IPS-NIHi11 (cell line): Measurements from ENCODE around the gene DCC.

Source experiments
- DNase-seq: peaks from one replicate; pipeline ENCODE4 v3.0.0; 2012; ENCODE audit warnings: mixed read lengths, low spot score

The DCC gene

GRCh38 chr18:53225567-53226325 is 885.7 kb downstream of the DCC start:
- no peak for DNase-seq

DNA sequence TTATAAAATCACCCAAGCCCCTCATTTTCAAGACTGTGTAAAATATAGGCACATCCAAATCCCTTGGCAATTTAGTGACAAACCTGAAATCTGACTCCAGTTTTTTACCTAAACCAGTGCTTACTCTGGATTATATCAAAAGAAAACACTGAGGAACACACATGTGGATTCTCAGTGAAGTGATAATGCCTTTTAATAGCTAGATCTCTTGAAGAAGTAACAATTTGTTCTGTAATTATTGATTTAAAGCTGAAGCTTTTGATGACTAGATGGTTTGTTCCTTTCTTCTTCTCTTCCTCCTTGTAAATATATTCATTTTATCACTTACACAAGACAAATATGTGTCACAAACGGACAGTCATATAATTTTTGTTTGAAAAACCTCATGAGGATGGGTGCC is 894.6 kb downstream of the DCC start:
- no peak for DNase-seq

DNA sequence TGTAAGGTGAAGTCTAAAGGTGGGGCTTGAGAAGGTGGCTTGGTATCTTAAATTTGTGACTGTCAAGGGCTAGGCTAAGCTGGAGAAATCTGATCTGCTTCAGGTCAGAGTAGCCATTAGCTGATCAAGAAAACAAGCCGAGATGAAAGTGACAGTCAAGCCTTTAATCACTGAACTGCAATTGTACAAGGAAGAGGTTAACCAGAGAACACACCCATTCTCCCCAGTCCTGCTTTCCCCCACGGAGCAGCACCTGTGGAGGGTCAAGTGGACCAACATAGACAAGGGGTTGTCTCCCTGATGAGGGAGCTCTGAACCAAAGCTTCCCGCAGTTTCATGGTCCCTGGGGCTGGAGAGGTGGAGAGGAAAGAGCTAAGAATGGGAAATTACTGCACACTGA is 901.2 kb downstream of the DCC start:
- no peak for DNase-seq

GRCh38 chr18:53253789-53254188 is 913.8 kb downstream of the DCC start:
- DNase-seq: no peak

- peak; percentile 4 for DNase-seq
Measured at GRCh38 chr18:53254265-53254664, 914.3 kb downstream of the DCC start.

DNA sequence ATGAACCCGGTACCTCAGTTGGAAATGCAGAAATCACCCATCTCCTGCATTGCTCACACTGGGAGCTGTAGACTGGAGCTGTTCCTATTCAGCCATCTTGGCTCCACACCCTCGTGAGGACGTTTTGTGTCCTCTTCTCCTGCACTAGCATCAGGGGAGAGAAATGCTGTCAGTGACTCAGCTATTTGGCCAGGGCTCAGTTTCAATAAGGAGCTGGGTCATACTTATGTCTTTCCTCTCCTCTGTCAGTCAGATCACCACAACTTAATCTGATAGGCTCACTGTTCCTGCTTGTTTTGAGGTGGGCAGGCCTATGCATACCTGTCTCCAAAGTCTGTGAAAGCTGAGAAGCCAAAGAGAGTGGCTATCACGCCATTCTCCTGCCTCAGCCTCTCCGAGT is 921.2 kb downstream of the DCC start:
- no peak for DNase-seq

GRCh38 chr18:53266850-53267249 is 926.9 kb downstream of the DCC start:
- no peak for DNase-seq

DNA sequence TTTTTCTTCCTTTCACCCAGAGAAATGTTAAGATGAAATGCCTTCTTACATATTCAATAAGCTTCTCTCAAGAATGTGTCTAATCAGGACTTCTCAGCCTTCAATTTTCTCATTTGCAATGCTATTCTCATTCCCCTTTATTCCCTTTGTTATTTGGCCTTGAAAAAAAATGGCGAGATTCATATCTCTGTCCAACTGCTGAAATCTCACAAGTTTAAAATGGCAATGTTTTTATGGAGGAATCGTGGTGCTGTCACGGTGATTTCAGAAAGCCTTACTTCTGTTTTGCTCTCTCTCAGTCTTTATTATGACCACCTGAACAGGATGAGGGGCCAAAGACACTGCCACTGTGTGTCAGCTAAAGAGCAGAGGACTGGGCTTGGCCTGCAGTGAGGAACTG is 928.5 kb downstream of the DCC start:
- peak; percentile 7 for DNase-seq

- no peak for DNase-seq
Measured at GRCh38 chr18:53281406-53281805, 941.4 kb downstream of the DCC start.

DNA sequence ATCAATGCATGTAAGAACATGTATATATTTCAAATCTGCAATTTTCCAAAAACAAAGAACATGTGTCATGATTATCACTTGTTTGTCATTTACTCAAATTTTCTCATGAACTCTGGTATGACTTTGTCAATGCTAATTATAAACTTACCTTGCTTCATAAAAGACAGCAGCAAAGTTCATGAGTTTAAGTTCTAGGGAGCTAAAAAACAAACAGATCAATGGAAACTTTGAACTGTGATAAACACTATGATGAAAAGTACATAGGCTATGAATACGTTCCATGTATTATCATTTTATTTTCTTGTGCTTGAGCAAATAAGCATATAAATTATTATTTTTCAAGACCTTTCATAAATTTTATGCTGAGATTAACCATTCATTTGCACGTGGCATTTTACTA is 943.7 kb downstream of the DCC start:
- no peak for DNase-seq

DNA sequence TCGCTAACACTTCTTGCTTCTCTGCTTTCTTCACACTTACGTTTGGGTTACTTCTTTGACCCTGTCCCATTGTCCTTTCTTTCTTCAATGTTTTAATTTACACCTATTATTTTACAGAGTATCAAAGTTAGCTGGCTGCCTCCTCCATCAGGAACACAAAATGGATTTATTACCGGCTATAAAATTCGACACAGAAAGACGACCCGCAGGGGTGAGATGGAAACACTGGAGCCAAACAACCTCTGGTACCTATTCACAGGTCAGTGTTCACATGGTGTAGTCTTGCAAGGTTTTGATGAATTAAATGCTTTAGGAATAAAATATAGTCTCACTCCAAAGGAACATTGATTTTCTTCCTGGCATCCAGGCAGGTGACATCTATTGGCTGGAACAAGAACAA is 965.5 kb downstream of the DCC start:
- DNase-seq: no peak

- DNase-seq: no peak
Measured at GRCh38 chr18:53319628-53320027, 979.6 kb downstream of the DCC start.

GRCh38 chr18:53322163-53322562 is 982.2 kb downstream of the DCC start:
- DNase-seq: no peak

- no peak for DNase-seq
Measured at GRCh38 chr18:53324353-53324752, 984.4 kb downstream of the DCC start.

DNA sequence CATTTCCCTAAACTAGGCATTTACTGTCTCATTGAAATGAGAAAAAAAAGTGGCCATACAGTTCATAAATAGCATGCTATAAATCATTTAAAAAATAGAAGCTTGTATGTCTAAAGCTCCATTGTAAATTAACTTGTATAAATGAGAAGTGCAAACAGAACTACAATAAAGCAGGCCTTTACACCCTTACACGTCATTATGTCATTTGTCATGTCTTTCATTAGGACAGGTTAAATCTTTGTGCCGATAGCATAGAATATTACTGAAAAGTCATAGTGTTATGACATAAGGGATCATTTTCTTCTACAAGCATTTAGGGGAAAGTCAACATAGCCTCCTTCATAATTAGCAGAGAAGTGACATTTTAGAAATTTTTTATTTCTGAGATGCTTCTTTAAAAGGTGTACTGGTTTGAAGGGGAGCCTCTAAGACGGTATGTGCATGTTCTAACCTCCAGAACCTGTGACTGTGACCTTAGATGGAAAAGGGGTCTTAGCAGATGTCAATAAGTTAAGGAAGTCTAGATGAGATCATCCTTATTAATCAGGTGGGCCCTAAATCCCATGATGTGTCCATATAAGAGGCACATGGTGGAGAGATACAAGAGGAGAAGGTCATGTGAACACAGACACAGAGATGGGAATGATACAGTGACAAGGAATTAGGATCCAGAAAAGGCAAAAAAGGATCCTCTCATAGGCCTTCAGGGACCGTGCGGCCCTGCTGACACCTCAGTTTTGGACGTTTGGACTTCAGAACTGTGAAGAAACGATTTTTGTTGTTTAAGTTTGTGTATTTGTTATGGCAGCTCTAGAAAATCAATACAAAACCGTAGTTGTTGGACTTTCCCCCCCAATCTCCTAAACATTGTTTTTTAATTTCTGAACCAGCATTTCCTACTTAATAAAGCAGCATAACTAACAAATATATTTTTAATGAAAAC is 1020.8 kb downstream of the DCC start:
- no peak for DNase-seq

- no peak for DNase-seq
Measured at GRCh38 chr18:53375621-53376020, 1035.6 kb downstream of the DCC start.

DNA sequence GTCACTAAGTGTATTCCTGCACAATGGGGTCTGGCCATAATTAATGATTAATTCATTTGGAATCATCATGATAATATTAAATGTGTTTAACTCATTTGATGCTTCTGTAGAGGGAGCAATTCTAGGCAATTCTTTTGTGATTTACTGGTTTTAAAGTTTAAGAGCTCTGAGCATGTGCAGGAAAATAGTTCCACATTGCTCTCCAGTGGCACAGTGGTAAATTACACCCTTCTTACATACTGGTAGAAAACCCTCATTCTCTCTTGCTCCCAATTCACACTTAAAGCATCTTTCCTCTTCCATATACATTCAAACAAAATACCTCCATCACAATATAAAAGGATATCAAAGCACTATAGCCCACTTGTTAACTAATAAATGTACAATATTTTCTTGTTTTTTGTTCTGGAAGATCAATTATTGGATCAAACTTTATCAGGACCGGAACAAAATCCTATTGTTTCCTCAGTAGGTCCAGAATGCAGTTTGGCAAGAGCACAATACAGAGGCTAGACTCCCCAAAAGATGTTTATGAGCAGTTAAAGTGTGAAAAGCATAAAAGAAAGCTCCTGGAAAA is 1040.2 kb downstream of the DCC start:
- DNase-seq: peak; percentile 37

GRCh38 chr18:53382870-53383269 is 1042.9 kb downstream of the DCC start:
- no peak for DNase-seq

DNA sequence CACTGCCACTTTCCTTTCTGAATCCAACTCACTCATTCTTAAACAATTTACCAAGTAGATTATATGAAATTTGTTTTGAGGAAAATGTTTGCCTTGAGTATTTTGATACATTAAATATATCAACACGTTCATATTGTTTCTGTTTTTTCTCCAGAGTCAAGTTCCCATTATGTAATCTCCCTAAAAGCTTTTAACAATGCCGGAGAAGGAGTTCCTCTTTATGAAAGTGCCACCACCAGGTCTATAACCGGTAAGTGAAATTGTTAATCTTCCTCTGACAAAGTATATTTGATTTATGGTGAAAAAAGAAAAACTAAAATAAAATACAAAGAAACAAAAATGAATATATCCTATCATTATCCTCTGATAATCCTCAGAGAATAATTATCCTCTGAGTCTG is 1045.9 kb downstream of the DCC start:
- DNase-seq: no peak

DNA sequence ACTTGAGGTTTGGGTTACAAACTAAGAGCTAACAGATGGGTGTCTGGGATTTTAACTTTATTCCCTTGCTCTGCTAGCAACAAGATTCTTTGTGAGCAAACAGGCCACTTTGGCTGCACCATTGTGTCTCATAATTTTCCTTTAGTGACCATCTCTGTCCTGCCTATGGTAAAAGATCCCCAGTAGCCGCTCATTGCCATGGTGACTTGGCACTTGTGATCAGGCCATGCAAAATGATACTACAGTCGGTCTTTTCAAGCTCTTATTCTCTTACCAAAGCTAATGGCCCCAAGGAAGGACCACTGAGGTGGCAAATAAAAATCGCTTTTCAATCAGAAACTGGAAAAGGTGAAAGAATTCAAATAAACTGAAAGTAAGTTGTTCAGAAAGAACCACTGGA is 1047.6 kb downstream of the DCC start:
- DNase-seq: no peak

- no peak for DNase-seq
Measured at GRCh38 chr18:53402670-53403069, 1062.7 kb downstream of the DCC start.

GRCh38 chr18:53408271-53408670 is 1068.3 kb downstream of the DCC start:
- no peak for DNase-seq

DNA sequence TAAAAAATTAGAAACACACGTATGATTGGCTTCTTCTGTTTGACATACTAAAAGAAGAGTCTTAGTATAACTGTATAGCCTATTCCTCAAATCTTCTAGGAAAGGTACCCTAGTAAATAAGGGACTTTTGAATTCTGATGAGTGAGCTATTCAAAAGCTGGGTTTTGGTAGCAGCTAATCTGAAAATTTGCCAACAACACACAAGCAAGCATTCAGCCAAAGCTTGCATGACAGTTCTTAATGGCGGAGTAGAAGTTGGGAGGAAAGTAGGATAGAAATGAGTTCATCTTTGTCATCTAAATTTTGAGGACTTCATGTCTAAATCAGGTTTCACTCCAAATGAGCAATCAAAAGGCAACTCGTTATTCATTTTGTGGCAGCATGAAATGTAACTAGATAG is 1071.5 kb downstream of the DCC start:
- no peak for DNase-seq
